ENCODE results near the gene YTHDC2. TPM values are rescaled to one million over a fixed set of nuclear protein-coding genes. Genes with fewer than 3 reads are reported as not detected.

YTHDC2 gene
- total RNA-seq, 1 experiment from 2014 or later = 24.6 TPM

DNA sequence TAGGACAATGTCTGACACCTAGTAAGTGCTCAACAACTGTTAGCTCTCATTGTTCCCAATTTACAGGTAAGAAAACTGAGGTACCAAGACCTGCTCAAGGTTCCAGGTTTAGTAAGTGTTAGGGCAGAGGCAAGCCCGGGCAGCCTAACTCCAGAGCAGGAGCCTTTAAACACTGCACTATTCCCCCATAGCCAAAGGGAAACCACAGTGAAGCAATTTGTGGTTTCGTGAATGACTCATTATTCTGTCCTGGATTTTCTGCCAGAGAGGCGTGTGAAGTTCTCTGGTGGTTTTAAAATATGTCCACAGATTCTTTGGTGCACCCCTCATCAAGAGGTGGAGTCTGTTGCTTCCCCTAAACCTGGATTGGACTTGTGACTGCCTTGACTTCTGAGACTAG lies 24.2 kb upstream of the YTHDC2 start:
- intact Hi-C loops (cut with micrococcal nuclease) = loop anchor here (2.0 kb wide), 1 partner anchor 16 kb away; no protein-coding TSS in a partner anchor
- CTCF ChIA-PET = interaction anchor here (0.6 to 5.6 kb wide), 8 partner anchors 14 to 505 kb away, joined by 3 to 40 read pairs (median 4); partner anchors contain the start of gene YTHDC2
- Mint-ChIP-seq H3K4me1 (ENCODE audit: insufficient read depth, unreplicated experiment) (peaks cover 20% of the 10 kb centered on the region), H3K9me3 (ENCODE audit: unreplicated experiment) (no peaks in the 10 kb centered on the region), H3K36me3 (ENCODE audit: insufficient read depth, unreplicated experiment) (peaks cover 8% of the 10 kb centered on the region), H3K27ac (ENCODE audit: low read depth, unreplicated experiment) (peak overlapping the region; percentile 82), H3K27me3 (ENCODE audit: insufficient read depth, unreplicated experiment) (no peaks in the 10 kb centered on the region), H3K4me3 (ENCODE audit: unreplicated experiment) (peak overlapping the region; percentile 90)
- TF ChIP-seq, protein P1, sequence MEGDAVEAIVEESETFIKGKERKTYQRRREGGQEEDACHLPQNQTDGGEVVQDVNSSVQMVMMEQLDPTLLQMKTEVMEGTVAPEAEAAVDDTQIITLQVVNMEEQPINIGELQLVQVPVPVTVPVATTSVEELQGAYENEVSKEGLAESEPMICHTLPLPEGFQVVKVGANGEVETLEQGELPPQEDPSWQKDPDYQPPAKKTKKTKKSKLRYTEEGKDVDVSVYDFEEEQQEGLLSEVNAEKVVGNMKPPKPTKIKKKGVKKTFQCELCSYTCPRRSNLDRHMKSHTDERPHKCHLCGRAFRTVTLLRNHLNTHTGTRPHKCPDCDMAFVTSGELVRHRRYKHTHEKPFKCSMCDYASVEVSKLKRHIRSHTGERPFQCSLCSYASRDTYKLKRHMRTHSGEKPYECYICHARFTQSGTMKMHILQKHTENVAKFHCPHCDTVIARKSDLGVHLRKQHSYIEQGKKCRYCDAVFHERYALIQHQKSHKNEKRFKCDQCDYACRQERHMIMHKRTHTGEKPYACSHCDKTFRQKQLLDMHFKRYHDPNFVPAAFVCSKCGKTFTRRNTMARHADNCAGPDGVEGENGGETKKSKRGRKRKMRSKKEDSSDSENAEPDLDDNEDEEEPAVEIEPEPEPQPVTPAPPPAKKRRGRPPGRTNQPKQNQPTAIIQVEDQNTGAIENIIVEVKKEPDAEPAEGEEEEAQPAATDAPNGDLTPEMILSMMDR (IDR thresholded peaks at IDR 0.05; ENCODE audit: unreplicated experiment) = no peak
- peak; percentile 99 for DNase-seq (ENCODE audit: unreplicated experiment)
- POLR2A ChIA-PET = interaction anchor here (0.6 to 4.8 kb wide), 20 partner anchors 10 to 513 kb away, joined by 3 to 37 read pairs (median 6); partner anchors contain the start of genes DCP2 and YTHDC2
- no TSS peak for BruUV-seq (replicated peaks)

GRCh38 chr5:113490317-113490716 lies 23.2 kb upstream of the YTHDC2 start:
- ChIA-PET POLR2A (interaction anchor here (0.9 to 3.7 kb wide), 7 partner anchors 11 to 494 kb away, joined by 3 to 37 read pairs (median 5); partner anchors contain the start of gene YTHDC2), CTCF (interaction anchor here (1.1 to 5.6 kb wide), 3 partner anchors 17 to 111 kb away, joined by 3 to 40 read pairs (median 7); partner anchors contain the start of gene YTHDC2)
- Mint-ChIP-seq H3K27me3 (ENCODE audit: insufficient read depth, unreplicated experiment) (no peaks in the 10 kb centered on the region), H3K27ac (ENCODE audit: low read depth, unreplicated experiment) (peak overlapping the region; percentile 82), H3K36me3 (ENCODE audit: insufficient read depth, unreplicated experiment) (peaks cover 7% of the 10 kb centered on the region), H3K4me1 (ENCODE audit: insufficient read depth, unreplicated experiment) (peaks cover 24% of the 10 kb centered on the region), H3K9me3 (ENCODE audit: unreplicated experiment) (no peaks in the 10 kb centered on the region), H3K4me3 (ENCODE audit: unreplicated experiment) (no peak overlapping the region)
- no peak for DNase-seq (ENCODE audit: unreplicated experiment)
- intact Hi-C loops (cut with micrococcal nuclease) = no loop called here
- TF ChIP-seq, protein P1 (IDR thresholded peaks at IDR 0.05; ENCODE audit: unreplicated experiment) = no peak
- BruUV-seq (replicated peaks) = no TSS peak

DNA sequence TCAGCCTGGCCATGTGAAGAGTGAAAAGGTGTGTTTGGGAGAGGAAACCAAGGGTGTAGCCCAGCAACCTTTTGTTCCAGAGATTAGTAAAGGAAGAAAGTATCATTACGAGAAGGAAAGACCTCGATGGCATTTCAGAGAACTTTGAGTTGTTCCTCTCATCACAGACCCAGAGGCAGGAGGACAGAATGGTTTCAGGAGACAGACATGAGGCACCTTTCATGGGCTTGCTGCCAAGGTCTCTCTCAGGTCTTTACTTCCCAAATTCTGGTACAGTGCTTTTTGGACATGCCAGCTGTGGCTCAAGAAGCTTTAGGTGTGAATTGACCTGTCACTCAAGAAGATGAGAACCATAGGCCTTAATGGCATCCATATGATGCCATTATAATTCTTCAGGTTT lies 22.5 kb upstream of the YTHDC2 start:
- TF ChIP-seq, protein P1 (IDR thresholded peaks at IDR 0.05; ENCODE audit: unreplicated experiment) = no peak
- no peak for DNase-seq (ENCODE audit: unreplicated experiment)
- peaks cover 27% of the 10 kb centered on the region for H3K4me1 Mint-ChIP-seq (ENCODE audit: insufficient read depth, unreplicated experiment)
- H3K36me3 Mint-ChIP-seq (ENCODE audit: insufficient read depth, unreplicated experiment) = peaks cover 4% of the 10 kb centered on the region
- no peak overlapping the region for H3K27ac Mint-ChIP-seq (ENCODE audit: low read depth, unreplicated experiment)
- H3K4me3 Mint-ChIP-seq (ENCODE audit: unreplicated experiment) = no peak overlapping the region
- BruUV-seq (replicated peaks) = no TSS peak
- ChIA-PET POLR2A (interaction anchor here (1.5 to 3.7 kb wide), 2 partner anchors 95 to 494 kb away, joined by 3 to 17 read pairs; no protein-coding TSS in a partner anchor), CTCF (interaction anchor here (0.7 to 5.6 kb wide), 4 partner anchors 17 to 495 kb away, joined by 3 to 40 read pairs (median 5); partner anchors contain the start of gene YTHDC2)
- H3K9me3 Mint-ChIP-seq (ENCODE audit: unreplicated experiment) = no peaks in the 10 kb centered on the region
- intact Hi-C loops (cut with micrococcal nuclease) = no loop called here
- no peaks in the 10 kb centered on the region for H3K27me3 Mint-ChIP-seq (ENCODE audit: insufficient read depth, unreplicated experiment)

- POLR2A ChIA-PET = no interaction called here
Observed at GRCh38 chr5:113493446-113493845, 20.0 kb upstream of the YTHDC2 start.

More at GRCh38 chr5:113493446-113493845, 20.0 kb upstream of the YTHDC2 start:
- intact Hi-C loops (cut with micrococcal nuclease) = no loop called here
- TF ChIP-seq, protein P1 (IDR thresholded peaks at IDR 0.05; ENCODE audit: unreplicated experiment) = no peak
- DNase-seq (ENCODE audit: unreplicated experiment) = no peak
- CTCF ChIA-PET = interaction anchor here (0.5 to 1.9 kb wide), 3 partner anchors 114 to 157 kb away, joined by 3 to 7 read pairs (median 3); no protein-coding TSS in a partner anchor
- no TSS peak for BruUV-seq (replicated peaks)
- H3K4me1 Mint-ChIP-seq (ENCODE audit: insufficient read depth, unreplicated experiment) = peaks cover 26% of the 10 kb centered on the region
- peaks cover 4% of the 10 kb centered on the region for H3K36me3 Mint-ChIP-seq (ENCODE audit: insufficient read depth, unreplicated experiment)
- no peaks in the 10 kb centered on the region for H3K27me3 Mint-ChIP-seq (ENCODE audit: insufficient read depth, unreplicated experiment)
- no peaks in the 10 kb centered on the region for H3K9me3 Mint-ChIP-seq (ENCODE audit: unreplicated experiment)
- H3K27ac Mint-ChIP-seq (ENCODE audit: low read depth, unreplicated experiment) = no peak overlapping the region
- no peak overlapping the region for H3K4me3 Mint-ChIP-seq (ENCODE audit: unreplicated experiment)
